Common myeloid progenitor, CD34-positive (primary cell): ENCODE results near the gene CTSZ.

Experiments used
- CTCF ChIA-PET: fragments of 350-600 bp; sonication (Branson Sonifier 250); formaldehyde crosslinking; loops from one replicate; lab custom pipeline; 2021; ENCODE audit warnings: antibody characterized with exemption; lab: Charles Lee
- POLR2A ChIA-PET: fragments of 350-600 bp; sonication (Branson Sonifier 250); formaldehyde crosslinking; loops from one replicate; lab custom pipeline; 2021; ENCODE audit warnings: antibody characterized with exemption; lab: Charles Lee
- DNase-seq, 3 donors: peaks; one replicate each; pipeline versions ENCODE4 v3.0.0 to v3.0.0-alpha.2; 2013
- H3K27ac ChIP-seq, 2 experiments: 1 replicate in 1 of 2; 2 replicates in 1 of 2; pipeline ENCODE4 v1.7.0; 2013; ENCODE audit warnings: inconsistent platforms in 2 of 2, low read length in 2 of 2, mild to moderate bottlenecking in 2 of 2, low read depth in 1 of 2, moderate library complexity in 1 of 2; ENCODE audit not compliant: severe bottlenecking in 2 of 2, insufficient read depth in 1 of 2, poor library complexity in 1 of 2
- H3K27me3 ChIP-seq, 5 experiments: replicated peaks in 2 of 5; 1 replicate in 3 of 5; 2 replicates in 2 of 5; pipeline versions ENCODE4 v1.6.1 to v1.7.0; 2013; ENCODE audit warnings: low read length in 4 of 5, mild to moderate bottlenecking in 2 of 5, moderate library complexity in 2 of 5, inconsistent platforms in 1 of 5; ENCODE audit not compliant: insufficient read depth in 5 of 5, control insufficient read depth in 4 of 5
- H3K36me3 ChIP-seq, 4 experiments: 1 replicate in 2 of 4; 2 replicates in 2 of 4; pipeline versions ENCODE4 v1.6.1 to v1.7.0; 2013; ENCODE audit warnings: low read length in 3 of 4, control low read depth in 1 of 4, mild to moderate bottlenecking in 1 of 4; ENCODE audit not compliant: control insufficient read depth in 4 of 4, insufficient read depth in 4 of 4
- H3K4me1 ChIP-seq, 4 experiments: 1 replicate in 3 of 4; 2 replicates in 1 of 4; pipeline versions ENCODE4 v1.6.1 to v1.7.1; 2013; ENCODE audit warnings: low read length in 3 of 4, mild to moderate bottlenecking in 3 of 4, control low read depth in 1 of 4, inconsistent platforms in 1 of 4, moderate library complexity in 1 of 4; ENCODE audit not compliant: control insufficient read depth in 4 of 4, insufficient read depth in 4 of 4; ENCODE audit errors: control extremely low read depth in 1 of 4
- H3K4me3 ChIP-seq, 7 experiments: 1 replicate in 4 of 7; 2 replicates in 3 of 7; pipeline versions ENCODE4 v1.5.1 to v1.7.0; 2013; ENCODE audit warnings: mild to moderate bottlenecking in 7 of 7, low read length in 6 of 7, moderate library complexity in 6 of 7, inconsistent platforms in 2 of 7, low read depth in 2 of 7, control low read depth in 1 of 7; ENCODE audit not compliant: insufficient read depth in 4 of 7, control insufficient read depth in 1 of 7; ENCODE audit errors: extremely low read depth in 1 of 7
- H3K9me3 ChIP-seq, 5 experiments: 1 replicate in 4 of 5; 2 replicates in 1 of 5; pipeline versions ENCODE4 v1.6.1 to v1.7.1; 2013; ENCODE audit warnings: low read length in 4 of 5, mild to moderate bottlenecking in 2 of 5, inconsistent platforms in 1 of 5, low read depth in 1 of 5, moderate library complexity in 1 of 5; ENCODE audit not compliant: control insufficient read depth in 4 of 5, insufficient read depth in 2 of 5; ENCODE audit errors: control extremely low read depth in 1 of 5
- WGBS: methylation state at CpG from one replicate; pipeline ENCODE4 v1.1.5; 2013; ENCODE audit not compliant: insufficient coverage; 5-methylcytosine and 5-hydroxymethylcytosine counted together

Gene CTSZ

GRCh38 chr20:59046862-59047261 is 39.8 kb upstream of the CTSZ start:
- Histone ChIP-seq H3K4me1 (peaks cover 0 to 12% (median 10%) of the 10 kb centered on the region in 4 experiments), H3K27me3 (peaks cover 0 to 10% (median 2%) of the 10 kb centered on the region in 5 experiments), H3K9me3 (no peaks in the 10 kb centered on the region), H3K36me3 (no peaks in the 10 kb centered on the region), H3K27ac (no peak overlapping the region), H3K4me3 (no peak overlapping the region)
- WGBS, result 100% methylated on average over 1 of the region's 3 CpGs
- ChIA-PET POLR2A (no interaction called here), CTCF (no interaction called here)
- no peak for DNase-seq

GRCh38 chr20:59044796-59045195 is 37.7 kb upstream of the CTSZ start:
- DNase-seq, result no peak
- CTCF ChIA-PET, result interaction anchor here (1.5 kb wide), 1 partner anchor 9 kb away, joined by 3 read pairs; no protein-coding TSS in a partner anchor
- peaks cover 0 to 9% (median 2%) of the 10 kb centered on the region in 4 experiments for H3K36me3 ChIP-seq
- H3K4me3 ChIP-seq, result no peak overlapping the region
- H3K9me3 ChIP-seq, result no peaks in the 10 kb centered on the region
- peaks cover 3 to 27% (median 21%) of the 10 kb centered on the region in 4 experiments for H3K4me1 ChIP-seq
- H3K27ac ChIP-seq, result no peak overlapping the region
- WGBS, result 92% methylated on average over 2 of the region's 3 CpGs
- POLR2A ChIA-PET, result no interaction called here
- H3K27me3 ChIP-seq, result peaks cover 0 to 4% (median 2%) of the 10 kb centered on the region in 5 experiments

DNA sequence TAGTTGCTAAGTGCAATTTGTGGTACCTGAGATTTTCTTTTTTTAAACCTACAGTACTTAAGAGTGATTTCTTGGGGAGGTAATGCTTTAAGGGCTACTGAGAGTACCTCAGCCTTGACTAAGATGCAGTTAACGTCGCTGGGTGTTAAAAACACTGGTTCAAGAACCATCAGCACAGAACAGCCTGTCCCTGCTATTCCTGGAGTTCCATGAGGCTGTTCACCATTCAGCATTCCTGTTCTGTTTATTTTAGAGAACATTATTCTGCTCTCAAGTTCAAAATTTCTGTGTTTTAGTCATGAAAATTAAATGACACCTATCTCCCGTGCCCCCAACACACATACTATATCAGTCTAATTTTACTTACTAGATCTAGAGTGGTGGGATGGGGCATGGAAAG is 37.2 kb upstream of the CTSZ start:
- H3K27ac ChIP-seq, result no peak overlapping the region
- H3K9me3 ChIP-seq, result no peaks in the 10 kb centered on the region
- WGBS, result 89% methylated on average over 2 of the region's 3 CpGs
- H3K36me3 ChIP-seq, result peaks cover 0 to 11% (median 5%) of the 10 kb centered on the region in 4 experiments
- no peak for DNase-seq
- H3K4me3 ChIP-seq, result no peak overlapping the region
- H3K4me1 ChIP-seq, result peaks cover 3 to 28% (median 23%) of the 10 kb centered on the region in 4 experiments
- POLR2A ChIA-PET, result no interaction called here
- peaks cover 0 to 2% (median 0%) of the 10 kb centered on the region in 5 experiments for H3K27me3 ChIP-seq
- CTCF ChIA-PET, result interaction anchor here (2.4 kb wide), 1 partner anchor 163 kb away, joined by 7 read pairs; no protein-coding TSS in a partner anchor

DNA sequence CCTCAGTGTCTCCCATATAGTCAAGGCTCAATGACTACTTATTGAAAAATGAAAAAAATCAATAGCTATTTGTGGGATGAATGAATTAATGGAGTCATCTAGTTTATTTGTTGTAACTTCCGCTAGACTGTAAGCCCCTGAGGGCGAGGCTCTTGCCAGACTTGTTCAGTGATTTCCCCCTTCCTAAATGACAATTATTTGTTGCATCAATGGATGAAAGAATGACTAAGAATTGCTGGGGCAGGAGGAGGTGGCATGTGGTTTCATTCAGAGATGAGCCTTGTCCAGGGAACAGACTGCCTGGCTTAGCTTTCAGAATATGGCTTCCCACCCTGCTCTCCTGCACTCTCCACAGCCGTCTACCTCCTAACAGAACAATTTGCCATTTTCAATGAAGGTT is 36.6 kb upstream of the CTSZ start:
- ChIA-PET POLR2A (interaction anchor here (1.0 to 1.3 kb wide), 2 partner anchors 12 to 180 kb away, joined by 3 to 4 read pairs; partner anchors contain the start of gene ATP5F1E), CTCF (interaction anchor here (1.0 to 2.4 kb wide), 2 partner anchors 12 to 164 kb away, joined by 4 to 7 read pairs; no protein-coding TSS in a partner anchor)
- H3K4me1 ChIP-seq, result peaks cover 3 to 28% (median 23%) of the 10 kb centered on the region in 4 experiments
- H3K36me3 ChIP-seq, result peaks cover 0 to 11% (median 5%) of the 10 kb centered on the region in 4 experiments
- H3K9me3 ChIP-seq, result no peaks in the 10 kb centered on the region
- 100% methylated on average over 2 of the region's 3 CpGs for WGBS
- peaks cover 0 to 2% (median 0%) of the 10 kb centered on the region in 5 experiments for H3K27me3 ChIP-seq
- no peak overlapping the region for H3K27ac ChIP-seq
- no peak for DNase-seq
- no peak overlapping the region for H3K4me3 ChIP-seq

DNA sequence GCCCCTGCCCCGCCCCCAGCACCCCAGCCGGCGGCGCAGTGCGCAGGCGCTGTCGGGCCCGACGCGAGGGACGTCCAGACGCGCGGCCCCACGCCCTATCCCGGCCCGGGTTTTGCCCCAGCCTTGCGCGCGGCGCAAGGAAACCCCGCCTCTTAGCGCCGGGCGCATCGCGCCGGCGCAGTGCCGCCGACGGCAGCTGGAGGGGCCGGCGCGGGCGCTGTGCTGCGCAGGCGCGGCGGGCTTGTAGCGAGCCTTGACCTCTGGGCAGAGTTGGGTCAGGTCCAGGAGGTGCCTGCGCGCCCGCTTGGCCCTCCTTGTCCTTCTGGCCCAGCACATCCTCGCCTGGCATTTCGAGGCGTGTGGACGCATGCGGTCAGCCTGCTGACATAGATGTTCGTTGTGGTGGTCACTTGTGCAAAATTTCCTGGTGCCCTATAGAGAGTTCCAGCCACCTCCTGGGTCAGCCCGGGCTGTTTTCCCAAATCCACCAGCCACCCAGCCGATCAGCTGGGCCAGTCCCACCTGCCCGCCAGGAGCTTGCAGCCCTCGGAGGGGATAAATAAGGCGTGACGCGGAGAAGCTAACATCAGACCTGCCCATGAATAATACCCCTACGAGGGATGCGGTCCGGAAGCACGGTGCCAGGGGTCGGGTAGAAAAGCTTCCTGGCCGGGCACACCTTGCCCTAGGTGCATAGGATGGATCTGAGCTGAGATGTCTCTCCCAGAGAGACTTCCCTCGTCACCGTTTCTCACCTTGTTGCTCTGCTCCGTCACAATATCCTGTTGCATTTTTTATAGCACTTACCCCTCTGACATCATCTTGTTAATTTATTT is 36.0 kb upstream of the CTSZ start:
- 18% methylated on average over 59 of the region's 66 CpGs for WGBS
- peak overlapping the region; percentile 56 to 83 (median 72) for H3K4me3 ChIP-seq
- peaks cover 0 to 2% (median 0%) of the 10 kb centered on the region in 5 experiments for H3K27me3 ChIP-seq
- CTCF ChIA-PET, result interaction anchor here (1.0 to 2.4 kb wide), 2 partner anchors 13 to 164 kb away, joined by 4 to 7 read pairs; no protein-coding TSS in a partner anchor
- peak overlapping the region; percentile 71 to 80 for H3K27ac ChIP-seq
- DNase-seq, result peak; percentile 88 to 91 (median 91)
- peaks cover 0 to 13% (median 5%) of the 10 kb centered on the region in 4 experiments for H3K36me3 ChIP-seq
- POLR2A ChIA-PET, result interaction anchor here (1.0 to 1.3 kb wide), 3 partner anchors 10 to 180 kb away, joined by 3 to 4 read pairs (median 4); partner anchors contain the start of gene ATP5F1E
- H3K4me1 ChIP-seq, result peaks cover 3 to 28% (median 23%) of the 10 kb centered on the region in 4 experiments
- no peaks in the 10 kb centered on the region for H3K9me3 ChIP-seq

DNA sequence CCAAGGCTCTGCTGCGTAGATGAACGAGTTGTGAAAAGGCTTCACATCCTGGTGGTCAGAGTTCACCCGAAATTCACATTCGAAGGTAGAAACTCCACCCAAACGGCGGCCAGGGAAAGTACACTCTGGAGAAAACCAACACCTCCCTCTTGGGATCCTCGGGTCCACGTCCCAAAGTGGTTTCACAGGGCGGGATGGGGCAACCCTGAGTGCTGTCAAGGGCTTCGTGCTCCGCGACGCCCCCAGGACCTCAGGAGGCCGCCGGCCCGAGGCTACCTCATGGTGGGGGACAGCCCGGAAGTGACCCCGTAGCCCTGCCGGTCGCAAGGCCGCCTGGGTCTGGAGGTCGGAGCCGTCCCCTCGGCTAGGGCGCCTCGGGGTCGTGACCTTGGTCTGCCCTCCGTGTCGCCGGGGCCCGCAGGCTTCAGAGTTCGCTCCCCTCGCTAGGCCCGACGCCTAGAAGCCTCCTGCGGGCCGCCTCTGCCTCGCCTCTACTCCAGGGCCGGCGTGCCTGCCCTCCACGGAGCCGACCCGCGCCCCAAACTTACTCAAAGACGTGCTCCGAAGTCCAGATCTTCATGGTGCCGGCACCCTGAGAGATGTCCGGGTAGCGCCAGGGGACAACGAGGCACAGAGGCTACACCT is 35.2 kb upstream of the CTSZ start, which contains the start of gene PRELID3B:
TSS of gene PRELID3B (minus strand) at position 636 of the 645 bp plus-strand sequence. CDS start at position 580, 56 bp downstream.
- POLR2A ChIA-PET, result interaction anchor here (1.2 to 1.8 kb wide), 2 partner anchors 9 to 10 kb away, joined by 4 read pairs; partner anchors contain the start of gene ATP5F1E
- 5% methylated on average over 43 of the region's 50 CpGs for WGBS
- peak within 1 kb of the TSS; percentile 56 to 83 (median 72) for H3K4me3 ChIP-seq

More for the DNA sequence above, 35.2 kb upstream of the CTSZ start, which contains the start of gene PRELID3B:
- CTCF ChIA-PET, result interaction anchor here (2.4 kb wide), 1 partner anchor 165 kb away, joined by 7 read pairs; no protein-coding TSS in a partner anchor
- peaks cover 0 to 2% (median 0%) of the 10 kb centered on the region in 5 experiments for H3K27me3 ChIP-seq
- peaks cover 7 to 20% (median 9%) of the 10 kb centered on the region in 4 experiments for H3K36me3 ChIP-seq
- peak in 2 of 3 donors; percentile 14 to 23 for DNase-seq
- H3K27ac ChIP-seq, result peak within 1 kb of the TSS; percentile 71 to 80
- H3K4me1 ChIP-seq, result peaks cover 3 to 28% (median 23%) of the 10 kb centered on the region in 4 experiments
- H3K9me3 ChIP-seq, result no peaks in the 10 kb centered on the region
